ENCODE data around the gene HDAC8. TPM values are rescaled to one million over a fixed set of nuclear protein-coding genes. Genes with fewer than 3 reads are reported as not detected.

The HDAC8 gene
- polyA plus RNA-seq, 1 donor from 2014 or later: 54.0 TPM

DNA sequence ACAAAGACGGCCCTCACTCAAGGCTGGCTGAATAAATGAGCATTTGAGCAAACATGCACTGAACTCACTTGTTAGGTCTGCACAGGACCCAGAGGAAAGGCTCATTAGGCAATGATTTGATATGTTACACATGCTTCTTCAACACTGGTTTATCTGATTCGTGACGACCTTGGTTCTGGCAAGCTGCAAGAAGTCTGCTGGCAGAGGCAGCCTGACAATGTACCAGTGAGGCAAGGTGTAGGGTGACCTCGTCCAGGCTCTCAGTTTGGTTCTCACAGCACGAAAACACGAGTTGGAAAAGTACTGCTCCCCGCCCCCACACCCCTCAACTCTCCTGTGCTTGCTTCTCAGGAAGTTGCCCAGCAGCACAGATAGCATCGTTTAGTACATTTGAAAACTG, 203.8 kb downstream of the HDAC8 start:
- H3K79me2 ChIP-seq (replicated peaks; ENCODE audit: insufficient read depth, low read length): no peaks in the 10 kb centered on the region
- no peak overlapping the region for H2AFZ ChIP-seq (ENCODE audit: low read depth, low read length)
- no peaks in the 10 kb centered on the region for H3F3A ChIP-seq (ENCODE audit: insufficient read depth, low read length, poor library complexity, severe bottlenecking)
- H3K9ac ChIP-seq (ENCODE audit: low read length): no peak overlapping the region
- H3K36me3 ChIP-seq (ENCODE audit: insufficient read depth, low read length): no peaks in the 10 kb centered on the region
- no peaks in the 10 kb centered on the region for H3K27me3 ChIP-seq (ENCODE audit: insufficient read depth, low read depth, low read length)
- no peak for TF ChIP-seq TAF1 (IDR thresholded peaks at IDR 0.05; ENCODE audit: low read depth)
- no peaks in the 10 kb centered on the region for H4K20me1 ChIP-seq (ENCODE audit: insufficient read depth)
- no peaks in the 10 kb centered on the region for H3K9me2 ChIP-seq (ENCODE audit: insufficient read depth, low read length)
- H3K4me2 ChIP-seq (ENCODE audit: low read length): no peak overlapping the region
- H3K9me3 ChIP-seq (ENCODE audit: low read length): no peaks in the 10 kb centered on the region
- no peak overlapping the region for H3K4me3 ChIP-seq (ENCODE audit: low read length)
- H3K27ac ChIP-seq (ENCODE audit: low read length): no peak overlapping the region

DNA sequence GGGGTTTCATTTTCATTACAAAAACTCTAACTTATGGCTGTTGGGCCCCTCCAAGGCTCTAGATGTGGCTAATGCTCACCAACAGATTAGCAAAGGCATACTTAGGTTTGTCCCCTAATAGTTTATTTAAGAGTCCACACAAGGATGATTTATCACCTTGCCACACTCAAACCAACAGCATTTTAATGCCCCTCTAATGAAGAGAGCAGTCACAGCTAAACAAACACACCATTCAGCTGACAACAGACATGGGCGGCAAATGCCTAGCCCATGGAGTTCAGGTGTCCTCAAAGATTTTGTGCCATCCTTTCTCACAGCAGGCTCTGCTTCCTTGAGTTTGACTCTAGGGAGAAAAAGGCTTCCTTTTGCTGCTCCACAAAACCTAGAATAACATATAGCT, 205.1 kb downstream of the HDAC8 start:
- H3F3A ChIP-seq (ENCODE audit: insufficient read depth, low read length, poor library complexity, severe bottlenecking): no peaks in the 10 kb centered on the region

More for the DNA sequence above, 205.1 kb downstream of the HDAC8 start:
- Histone ChIP-seq H3K27me3 (ENCODE audit: insufficient read depth, low read depth, low read length) (no peaks in the 10 kb centered on the region), H3K27ac (ENCODE audit: low read length) (no peak overlapping the region), H4K20me1 (ENCODE audit: insufficient read depth) (no peaks in the 10 kb centered on the region), H3K4me2 (ENCODE audit: low read length) (no peak overlapping the region), H3K9me3 (ENCODE audit: low read length) (no peaks in the 10 kb centered on the region), H3K9me2 (ENCODE audit: insufficient read depth, low read length) (no peaks in the 10 kb centered on the region), H3K9ac (ENCODE audit: low read length) (no peak overlapping the region), H2AFZ (ENCODE audit: low read depth, low read length) (no peak overlapping the region), H3K36me3 (ENCODE audit: insufficient read depth, low read length) (no peaks in the 10 kb centered on the region), H3K79me2 (replicated peaks; ENCODE audit: insufficient read depth, low read length) (no peaks in the 10 kb centered on the region), H3K4me3 (ENCODE audit: low read length) (no peak overlapping the region)
- TF ChIP-seq POLR2AphosphoS5 (IDR thresholded peaks at IDR 0.05) (no peak), TAF1 (IDR thresholded peaks at IDR 0.05; ENCODE audit: low read depth) (no peak), SMC3 (conservative IDR thresholded peaks at IDR 0.05; ENCODE audit: poor library complexity) (no peak), EP300 (conservative IDR thresholded peaks at IDR 0.05; ENCODE audit: poor library complexity, severe bottlenecking) (no peak), MXI1 (conservative IDR thresholded peaks at IDR 0.05; ENCODE audit: poor library complexity, severe bottlenecking) (no peak), EZH2 (IDR thresholded peaks at IDR 0.05; ENCODE audit: borderline replicate concordance, insufficient read depth, low read length, poor library complexity, severe bottlenecking) (no peak), RAD21 (conservative IDR thresholded peaks at IDR 0.05) (no peak)
- TF ChIP-seq, protein P1, sequence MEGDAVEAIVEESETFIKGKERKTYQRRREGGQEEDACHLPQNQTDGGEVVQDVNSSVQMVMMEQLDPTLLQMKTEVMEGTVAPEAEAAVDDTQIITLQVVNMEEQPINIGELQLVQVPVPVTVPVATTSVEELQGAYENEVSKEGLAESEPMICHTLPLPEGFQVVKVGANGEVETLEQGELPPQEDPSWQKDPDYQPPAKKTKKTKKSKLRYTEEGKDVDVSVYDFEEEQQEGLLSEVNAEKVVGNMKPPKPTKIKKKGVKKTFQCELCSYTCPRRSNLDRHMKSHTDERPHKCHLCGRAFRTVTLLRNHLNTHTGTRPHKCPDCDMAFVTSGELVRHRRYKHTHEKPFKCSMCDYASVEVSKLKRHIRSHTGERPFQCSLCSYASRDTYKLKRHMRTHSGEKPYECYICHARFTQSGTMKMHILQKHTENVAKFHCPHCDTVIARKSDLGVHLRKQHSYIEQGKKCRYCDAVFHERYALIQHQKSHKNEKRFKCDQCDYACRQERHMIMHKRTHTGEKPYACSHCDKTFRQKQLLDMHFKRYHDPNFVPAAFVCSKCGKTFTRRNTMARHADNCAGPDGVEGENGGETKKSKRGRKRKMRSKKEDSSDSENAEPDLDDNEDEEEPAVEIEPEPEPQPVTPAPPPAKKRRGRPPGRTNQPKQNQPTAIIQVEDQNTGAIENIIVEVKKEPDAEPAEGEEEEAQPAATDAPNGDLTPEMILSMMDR (IDR thresholded peaks at IDR 0.05; ENCODE audit: poor library complexity, severe bottlenecking): no peak
- TF ChIP-seq, protein P2, sequence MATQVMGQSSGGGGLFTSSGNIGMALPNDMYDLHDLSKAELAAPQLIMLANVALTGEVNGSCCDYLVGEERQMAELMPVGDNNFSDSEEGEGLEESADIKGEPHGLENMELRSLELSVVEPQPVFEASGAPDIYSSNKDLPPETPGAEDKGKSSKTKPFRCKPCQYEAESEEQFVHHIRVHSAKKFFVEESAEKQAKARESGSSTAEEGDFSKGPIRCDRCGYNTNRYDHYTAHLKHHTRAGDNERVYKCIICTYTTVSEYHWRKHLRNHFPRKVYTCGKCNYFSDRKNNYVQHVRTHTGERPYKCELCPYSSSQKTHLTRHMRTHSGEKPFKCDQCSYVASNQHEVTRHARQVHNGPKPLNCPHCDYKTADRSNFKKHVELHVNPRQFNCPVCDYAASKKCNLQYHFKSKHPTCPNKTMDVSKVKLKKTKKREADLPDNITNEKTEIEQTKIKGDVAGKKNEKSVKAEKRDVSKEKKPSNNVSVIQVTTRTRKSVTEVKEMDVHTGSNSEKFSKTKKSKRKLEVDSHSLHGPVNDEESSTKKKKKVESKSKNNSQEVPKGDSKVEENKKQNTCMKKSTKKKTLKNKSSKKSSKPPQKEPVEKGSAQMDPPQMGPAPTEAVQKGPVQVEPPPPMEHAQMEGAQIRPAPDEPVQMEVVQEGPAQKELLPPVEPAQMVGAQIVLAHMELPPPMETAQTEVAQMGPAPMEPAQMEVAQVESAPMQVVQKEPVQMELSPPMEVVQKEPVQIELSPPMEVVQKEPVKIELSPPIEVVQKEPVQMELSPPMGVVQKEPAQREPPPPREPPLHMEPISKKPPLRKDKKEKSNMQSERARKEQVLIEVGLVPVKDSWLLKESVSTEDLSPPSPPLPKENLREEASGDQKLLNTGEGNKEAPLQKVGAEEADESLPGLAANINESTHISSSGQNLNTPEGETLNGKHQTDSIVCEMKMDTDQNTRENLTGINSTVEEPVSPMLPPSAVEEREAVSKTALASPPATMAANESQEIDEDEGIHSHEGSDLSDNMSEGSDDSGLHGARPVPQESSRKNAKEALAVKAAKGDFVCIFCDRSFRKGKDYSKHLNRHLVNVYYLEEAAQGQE (IDR thresholded peaks at IDR 0.05; ENCODE audit: borderline replicate concordance): no peak

All from neural cell (in vitro differentiated cells).